SK-N-SH (cell line): ENCODE measurements around the gene DDX31. TPM values are rescaled to one million over a fixed set of nuclear protein-coding genes. Genes with fewer than 3 reads are reported as not detected.
A peak's percentile ranks its signal among the peaks of the same experiment; 100 is the strongest.

Experiments used
- CTCF ChIA-PET: fragments of 300-600, 350-600 bp; formaldehyde crosslinking; extraction: SDS; loops from one replicate; lab custom pipeline; 2021; lab: Yijun Ruan, JAX
- POLR2A ChIA-PET: fragments of 350-600 bp; sonication (Branson Sonifier 250); formaldehyde crosslinking; extraction: SDS; loops from one replicate; lab custom pipeline; 2020; ENCODE audit warnings: antibody characterized with exemption, inconsistent platforms; lab: Yijun Ruan, JAX
- DNase-seq: peaks from one replicate; pipeline ENCODE4 v3.0.0; 2012
- H2AFZ ChIP-seq: fragments of 200-600 bp; sonication (generic); 2 replicates; pipeline ENCODE4 v1.8.1; 2016; ENCODE audit warnings: antibody characterized with exemption, mild to moderate bottlenecking, low read depth
- H3F3A ChIP-seq: fragments of 200-600 bp; sonication (generic); replicated peaks from 2 replicates; pipeline ENCODE3; 2016; ENCODE audit warnings: antibody characterized with exemption, mild to moderate bottlenecking; ENCODE audit not compliant: insufficient read depth
- H3K27ac ChIP-seq, 2 experiments: fragments of 200-500 bp in 1 of 2; fragments of 200-600 bp in 1 of 2; sonication (Bioruptor generic) in 1 of 2; sonication (generic), shearing (Covaris generic) in 1 of 2; 2 replicates each; pipeline versions ENCODE4 v1.5.1 to v1.6.1; 2014 to 2016; ENCODE audit warnings: low read depth in 2 of 2, inconsistent platforms in 1 of 2, low read length in 1 of 2, mild to moderate bottlenecking in 1 of 2, mixed read lengths in 1 of 2
- H3K27me3 ChIP-seq: fragments of 200-600 bp; sonication (generic), shearing (Covaris generic); 2 replicates; pipeline ENCODE4 v1.6.1; 2016; ENCODE audit warnings: mixed run types; ENCODE audit not compliant: insufficient read depth
- H3K36me3 ChIP-seq, 2 experiments: fragments of 200-500 bp in 1 of 2; fragments of 200-600 bp in 1 of 2; sonication (Bioruptor generic) in 1 of 2; sonication (generic) in 1 of 2; replicated peaks in 1 of 2; 2 replicates each; pipeline versions ENCODE3 to v1.5.1; 2014 to 2016; ENCODE audit warnings: low read length in 1 of 2, mild to moderate bottlenecking in 1 of 2; ENCODE audit not compliant: insufficient read depth in 2 of 2, control insufficient read depth in 1 of 2
- H3K4me1 ChIP-seq, 2 experiments: fragments of 200-500 bp in 1 of 2; fragments of 200-600 bp in 1 of 2; sonication (Bioruptor generic) in 1 of 2; sonication (generic), shearing (Covaris generic) in 1 of 2; 2 replicates each; pipeline versions ENCODE4 v1.5.1 to v1.6.1; 2014 to 2016; ENCODE audit warnings: low read depth in 1 of 2, low read length in 1 of 2, mixed run types in 1 of 2; ENCODE audit not compliant: insufficient read depth in 2 of 2, control insufficient read depth in 1 of 2
- H3K4me2 ChIP-seq: fragments of 200-600 bp; sonication (generic), shearing (Covaris generic); 2 replicates; pipeline ENCODE4 v1.6.1; 2017; ENCODE audit warnings: mixed run types
- H3K4me3 ChIP-seq, 2 experiments: fragments of 200-500 bp in 1 of 2; fragments of 200-600 bp in 1 of 2; sonication (Bioruptor generic) in 1 of 2; sonication (generic), shearing (Covaris generic) in 1 of 2; 2 replicates each; pipeline versions ENCODE4 v1.5.1 to v1.8.1; 2014 to 2016; ENCODE audit warnings: low read depth in 2 of 2, inconsistent platforms in 1 of 2, low read length in 1 of 2, mild to moderate bottlenecking in 1 of 2, mixed read lengths in 1 of 2, moderate library complexity in 1 of 2
- H3K79me2 ChIP-seq: fragments of 200-600 bp; sonication (generic); 2 replicates; pipeline ENCODE4 v1.8.1; 2017; ENCODE audit warnings: mild to moderate bottlenecking; ENCODE audit not compliant: insufficient read depth
- H3K9ac ChIP-seq: fragments of 200-600 bp; sonication (generic); 2 replicates; pipeline ENCODE4 v1.6.1; 2017; ENCODE audit warnings: mixed run types
- H3K9me2 ChIP-seq: fragments of 200-600 bp; sonication (generic); 2 replicates; pipeline ENCODE4 v1.6.1; 2017; ENCODE audit warnings: mixed run types
- H3K9me3 ChIP-seq: fragments of 200-600 bp; sonication (generic); 2 replicates; pipeline ENCODE4 v1.6.1; 2017; ENCODE audit warnings: mixed run types, mild to moderate bottlenecking, moderate library complexity
- H4K20me1 ChIP-seq: fragments of 200-600 bp; sonication (generic); 2 replicates; pipeline ENCODE4 v1.6.1; 2017; ENCODE audit warnings: mild to moderate bottlenecking, mixed run types; ENCODE audit not compliant: insufficient read depth
- CHD2 ChIP-seq: fragments of 150-350 bp; IDR thresholded peaks from 2 replicates; pipeline ENCODE4 v1.6.1; 2018; ENCODE audit warnings: low read length; ENCODE audit not compliant: partially characterized antibody
- ELF1 ChIP-seq: IDR thresholded peaks from 2 replicates; pipeline ENCODE4 v1.4.0; 2012
- EP300 ChIP-seq, 2 experiments: IDR thresholded peaks; 2 replicates each; pipeline versions ENCODE4 v1.4.0 to v1.6.1; 2012; ENCODE audit warnings: borderline replicate concordance in 1 of 2, low read depth in 1 of 2, low read length in 1 of 2
- EZH2phosphoT487 ChIP-seq: fragments of 200-600 bp; sonication (generic); IDR thresholded peaks from 2 replicates; pipeline ENCODE4 v1.6.1; 2017; ENCODE audit warnings: low read depth, mixed run types, mild to moderate bottlenecking, antibody characterized with exemption, moderate library complexity, borderline replicate concordance
- FOSL2 ChIP-seq: IDR thresholded peaks from 2 replicates; pipeline ENCODE4 v1.4.0; 2012; ENCODE audit warnings: low read depth, mild to moderate bottlenecking, moderate library complexity, borderline replicate concordance
- FOXJ3 ChIP-seq: sonication (generic); formaldehyde crosslinking; IDR thresholded peaks from 2 replicates; pipeline ENCODE4 v1.5.1; 2020; ENCODE audit warnings: mild to moderate bottlenecking, missing genetic modification reagents
- FOXM1 ChIP-seq: IDR thresholded peaks from 2 replicates; pipeline ENCODE4 v1.4.0; 2012; ENCODE audit warnings: low read depth, mild to moderate bottlenecking
- GABPA ChIP-seq: IDR thresholded peaks from 2 replicates; pipeline ENCODE4 v1.4.0; 2012; ENCODE audit warnings: low read depth, mild to moderate bottlenecking
- GATA2 ChIP-seq: sonication (generic); formaldehyde crosslinking; IDR thresholded peaks from 2 replicates; pipeline ENCODE4 v1.5.0; 2020; ENCODE audit warnings: mild to moderate bottlenecking, missing genetic modification reagents
- IRF3 ChIP-seq: fragments of 150-350 bp; IDR thresholded peaks from 2 replicates; pipeline ENCODE4 v1.6.1; 2016; ENCODE audit warnings: mild to moderate bottlenecking, low read depth, low read length
- JUND ChIP-seq: IDR thresholded peaks from 2 replicates; pipeline ENCODE4 v1.4.0; 2012
- NFIC ChIP-seq: IDR thresholded peaks from 2 replicates; pipeline ENCODE4 v1.4.0; 2012; ENCODE audit warnings: borderline replicate concordance
- NRF1 ChIP-seq: IDR thresholded peaks from 2 replicates; pipeline ENCODE4 v1.6.1; 2012; ENCODE audit warnings: low read depth, mild to moderate bottlenecking, low read length
- POLR2AphosphoS5 ChIP-seq: IDR thresholded peaks from 2 replicates; pipeline ENCODE4 v1.6.1; 2012; ENCODE audit warnings: low read depth, low read length
- RAD21 ChIP-seq: IDR thresholded peaks from 2 replicates; pipeline ENCODE4 v1.6.1; 2012; ENCODE audit warnings: mild to moderate bottlenecking, low read length
- RCOR1 ChIP-seq: fragments of 150-350 bp; IDR thresholded peaks from 2 replicates; pipeline ENCODE4 v1.6.1; 2017; ENCODE audit warnings: antibody characterized with exemption, low read length
- REST ChIP-seq: IDR thresholded peaks from 2 replicates; pipeline ENCODE4 v1.6.1; 2012; ENCODE audit warnings: mild to moderate bottlenecking, low read depth, low read length, moderate library complexity
- RFX5 ChIP-seq: IDR thresholded peaks from 2 replicates; pipeline ENCODE4 v1.6.1; 2012; ENCODE audit warnings: mild to moderate bottlenecking, improper control_type of control experiment, low read length
- SIN3A ChIP-seq: IDR thresholded peaks from 2 replicates; pipeline ENCODE4 v1.6.1; 2012; ENCODE audit warnings: low read depth, mild to moderate bottlenecking, low read length, moderate library complexity, borderline replicate concordance
- SMC3 ChIP-seq: IDR thresholded peaks from 2 replicates; pipeline ENCODE4 v1.6.1; 2012; ENCODE audit warnings: low read depth, low read length, improper control_type of control experiment
- TAF1 ChIP-seq: IDR thresholded peaks from 2 replicates; pipeline ENCODE4 v1.6.1; 2012; ENCODE audit warnings: low read depth, mild to moderate bottlenecking, low read length, moderate library complexity, borderline replicate concordance
- TCF12 ChIP-seq: IDR thresholded peaks from 2 replicates; pipeline ENCODE4 v1.4.0; 2012
- TEAD4 ChIP-seq: IDR thresholded peaks from 2 replicates; pipeline ENCODE4 v1.4.0; 2012; ENCODE audit warnings: mild to moderate bottlenecking, borderline replicate concordance; ENCODE audit not compliant: insufficient read depth
- USF2 ChIP-seq: fragments of 150-350 bp; IDR thresholded peaks from 2 replicates; pipeline ENCODE4 v1.6.1; 2017; ENCODE audit warnings: antibody characterized with exemption, low read length, low read depth, borderline replicate concordance
- YY1 ChIP-seq: IDR thresholded peaks from 2 replicates; pipeline ENCODE4 v1.4.0; 2012; ENCODE audit warnings: low read depth, mild to moderate bottlenecking
- WGBS: methylation state at CpG from one replicate; pipeline ENCODE4 v1.1.6; 2017; ENCODE audit warnings: low lambda C conversion rate; 5-methylcytosine and 5-hydroxymethylcytosine counted together
- polyA plus RNA-seq, 3 experiments: library from polyadenylated mRNA; depleted of rRNA; stranded (reverse); fragments of >200 nt; gene quantifications; 2 replicates each; pipeline ENCODE4 v1.2.3, GENCODE V29; 2012
- TF ChIP-seq, protein P1 (sequence below): IDR thresholded peaks from 2 replicates; pipeline ENCODE4 v1.4.0; 2012; ENCODE audit warnings: low read depth, borderline replicate concordance
- TF ChIP-seq, protein P2 (sequence below): IDR thresholded peaks from 2 replicates; pipeline ENCODE4 v1.4.0; 2012; ENCODE audit warnings: low read depth, borderline replicate concordance

Gene DDX31
- polyA plus RNA-seq, 1 of the 3 experiments (the other 2 are of a cell fraction) = 13.9 TPM

DNA sequence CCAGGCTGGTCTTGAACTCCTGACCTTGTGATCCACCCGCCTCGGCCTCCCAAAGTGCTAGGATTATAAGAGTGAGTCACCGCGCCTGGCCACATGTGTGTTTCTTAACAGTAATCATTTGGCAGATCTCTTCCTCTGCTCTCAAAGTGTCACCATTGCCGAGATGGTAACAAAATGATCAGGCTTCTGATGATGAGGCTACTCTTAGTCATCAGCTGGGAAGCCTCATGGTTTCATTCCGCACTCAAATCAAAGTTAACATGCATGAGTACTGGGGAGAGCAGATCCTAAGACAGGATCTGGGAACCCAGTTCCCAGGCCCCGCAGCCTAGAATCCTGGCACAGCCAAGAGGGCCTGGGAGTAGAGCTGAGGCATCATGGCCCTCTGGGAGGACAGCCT lies 60.0 kb downstream of the DDX31 start:
- Histone ChIP-seq H3K4me1 (no peaks in the 10 kb centered on the region; a peak in 1 of 4 replicates), H2AFZ (no peak overlapping the region), H3K79me2 (no peaks in the 10 kb centered on the region), H3K27me3 (no peaks in the 10 kb centered on the region), H3F3A (peaks cover 6% of the 10 kb centered on the region), H3K27ac (peak overlapping the region in 1 of 2 experiments; percentile 77; a peak in 2 of 4 replicates), H3K9ac (no peak overlapping the region), H3K9me3 (no peaks in the 10 kb centered on the region), H3K4me2 (no peak overlapping the region), H3K36me3 (peaks cover 21 to 62% of the 10 kb centered on the region in 2 experiments), H4K20me1 (peaks cover 18% of the 10 kb centered on the region), H3K4me3 (no peak overlapping the region), H3K9me2 (no peaks in the 10 kb centered on the region)
- POLR2A ChIA-PET = no interaction called here
- CTCF ChIA-PET = interaction anchor here (1.0 kb wide), 1 partner anchor 16 kb away, joined by 3 read pairs; no protein-coding TSS in a partner anchor
- DNase-seq = no peak
- WGBS = 37% methylated on average over 6 of the region's 7 CpGs
- TF ChIP-seq SMC3 = no peak
- TF ChIP-seq NRF1 = no peak
- no peak for TF ChIP-seq TAF1
- TF ChIP-seq IRF3 = no peak
- no peak for TF ChIP-seq TEAD4
- no peak for TF ChIP-seq FOXM1
- TF ChIP-seq GABPA = no peak
- TF ChIP-seq, protein P1, sequence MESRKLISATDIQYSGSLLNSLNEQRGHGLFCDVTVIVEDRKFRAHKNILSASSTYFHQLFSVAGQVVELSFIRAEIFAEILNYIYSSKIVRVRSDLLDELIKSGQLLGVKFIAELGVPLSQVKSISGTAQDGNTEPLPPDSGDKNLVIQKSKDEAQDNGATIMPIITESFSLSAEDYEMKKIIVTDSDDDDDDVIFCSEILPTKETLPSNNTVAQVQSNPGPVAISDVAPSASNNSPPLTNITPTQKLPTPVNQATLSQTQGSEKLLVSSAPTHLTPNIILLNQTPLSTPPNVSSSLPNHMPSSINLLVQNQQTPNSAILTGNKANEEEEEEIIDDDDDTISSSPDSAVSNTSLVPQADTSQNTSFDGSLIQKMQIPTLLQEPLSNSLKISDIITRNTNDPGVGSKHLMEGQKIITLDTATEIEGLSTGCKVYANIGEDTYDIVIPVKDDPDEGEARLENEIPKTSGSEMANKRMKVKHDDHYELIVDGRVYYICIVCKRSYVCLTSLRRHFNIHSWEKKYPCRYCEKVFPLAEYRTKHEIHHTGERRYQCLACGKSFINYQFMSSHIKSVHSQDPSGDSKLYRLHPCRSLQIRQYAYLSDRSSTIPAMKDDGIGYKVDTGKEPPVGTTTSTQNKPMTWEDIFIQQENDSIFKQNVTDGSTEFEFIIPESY = no peak
- TF ChIP-seq TCF12 = peak; percentile 86
- TF ChIP-seq CHD2 = no peak
- TF ChIP-seq GATA2 (CRISPR knock-in tag) = no peak
- TF ChIP-seq EP300 (IDR thresholded peaks at IDR 0.05; ENCODE audit: borderline replicate concordance in 1 of 2, low read depth in 1 of 2, low read length in 1 of 2) = peak in 1 of 2 experiments; percentile 43; a peak in 1 of 4 replicates
- peak; percentile 55; the same call in 1 of the 2 replicates for TF ChIP-seq NFIC
- TF ChIP-seq EZH2phosphoT487 = no peak
- no peak for TF ChIP-seq FOXJ3 (CRISPR knock-in tag)
- peak; percentile 80 for TF ChIP-seq FOSL2
- TF ChIP-seq JUND = peak; percentile 74
- no peak for TF ChIP-seq REST
- no peak for TF ChIP-seq RAD21
- TF ChIP-seq RFX5 = no peak
- TF ChIP-seq ELF1 = no peak
- TF ChIP-seq, protein P2, sequence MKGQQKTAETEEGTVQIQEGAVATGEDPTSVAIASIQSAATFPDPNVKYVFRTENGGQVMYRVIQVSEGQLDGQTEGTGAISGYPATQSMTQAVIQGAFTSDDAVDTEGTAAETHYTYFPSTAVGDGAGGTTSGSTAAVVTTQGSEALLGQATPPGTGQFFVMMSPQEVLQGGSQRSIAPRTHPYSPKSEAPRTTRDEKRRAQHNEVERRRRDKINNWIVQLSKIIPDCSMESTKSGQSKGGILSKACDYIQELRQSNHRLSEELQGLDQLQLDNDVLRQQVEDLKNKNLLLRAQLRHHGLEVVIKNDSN = no peak
- TF ChIP-seq SIN3A = no peak
- no peak; the same call in 1 of the 2 replicates for TF ChIP-seq POLR2AphosphoS5
- no peak for TF ChIP-seq YY1
- no peak for TF ChIP-seq USF2
- TF ChIP-seq RCOR1 = no peak
